ENCODE data around the gene PLXDC2.
"Not testable (repeated sequence)": the region's sequence is repeated elsewhere in the genome, so short reads cannot be mapped to it uniquely, and the experiment has no call there.

Gene PLXDC2

GRCh38 chr10:20114179-20114578 is 297.9 kb downstream of the PLXDC2 start:
- DNase-seq (ENCODE audit: low spot score), result no peak

GRCh38 chr10:20115894-20116293 is 299.7 kb downstream of the PLXDC2 start:
- DNase-seq (ENCODE audit: low spot score), result no peak

- no peak for DNase-seq (ENCODE audit: low spot score)
Measured at GRCh38 chr10:20117471-20117870, 301.2 kb downstream of the PLXDC2 start.

GRCh38 chr10:20118119-20118518 is 301.9 kb downstream of the PLXDC2 start:
- no peak for DNase-seq (ENCODE audit: low spot score)

- DNase-seq (ENCODE audit: low spot score), result no peak
Measured at GRCh38 chr10:20128811-20129210, 312.6 kb downstream of the PLXDC2 start.

- no peak for DNase-seq (ENCODE audit: low spot score)
Measured at GRCh38 chr10:20132816-20133215, 316.6 kb downstream of the PLXDC2 start.

- no peak for DNase-seq (ENCODE audit: low spot score)
Measured at GRCh38 chr10:20133669-20134189, 317.5 kb downstream of the PLXDC2 start.

- no peak for DNase-seq (ENCODE audit: low spot score)
Measured at GRCh38 chr10:20142311-20142710, 326.1 kb downstream of the PLXDC2 start.

GRCh38 chr10:20144268-20144667 is 328.0 kb downstream of the PLXDC2 start:
- no peak for DNase-seq (ENCODE audit: low spot score)

- no peak for DNase-seq (ENCODE audit: low spot score)
Measured at GRCh38 chr10:20146004-20146403, 329.8 kb downstream of the PLXDC2 start.

- no peak for DNase-seq (ENCODE audit: low spot score)
Measured at GRCh38 chr10:20147684-20148083, 331.5 kb downstream of the PLXDC2 start.

- DNase-seq (ENCODE audit: low spot score), result no peak
Measured at GRCh38 chr10:20156511-20156910, 340.3 kb downstream of the PLXDC2 start.

GRCh38 chr10:20157314-20157713 is 341.1 kb downstream of the PLXDC2 start:
- DNase-seq (ENCODE audit: low spot score), result no peak

- no peak for DNase-seq (ENCODE audit: low spot score)
Measured at GRCh38 chr10:20158086-20158485, 341.9 kb downstream of the PLXDC2 start.

- DNase-seq (ENCODE audit: low spot score), result no peak
Measured at GRCh38 chr10:20162123-20162522, 345.9 kb downstream of the PLXDC2 start.

GRCh38 chr10:20166096-20166675 is 350.0 kb downstream of the PLXDC2 start:
- no peak for DNase-seq (ENCODE audit: low spot score)

GRCh38 chr10:20170661-20171060 is 354.4 kb downstream of the PLXDC2 start:
- no peak for DNase-seq (ENCODE audit: low spot score)

- no peak for DNase-seq (ENCODE audit: low spot score)
Measured at GRCh38 chr10:20173046-20173445, 356.8 kb downstream of the PLXDC2 start.

- no peak for DNase-seq (ENCODE audit: low spot score)
Measured at GRCh38 chr10:20175719-20176118, 359.5 kb downstream of the PLXDC2 start.

- no peak for DNase-seq (ENCODE audit: low spot score)
Measured at GRCh38 chr10:20180766-20181165, 364.5 kb downstream of the PLXDC2 start.

GRCh38 chr10:20181434-20181833 is 365.2 kb downstream of the PLXDC2 start:
- DNase-seq (ENCODE audit: low spot score), result no peak

GRCh38 chr10:20185116-20185515 is 368.9 kb downstream of the PLXDC2 start:
- no peak for DNase-seq (ENCODE audit: low spot score)

GRCh38 chr10:20191392-20191791 is 375.2 kb downstream of the PLXDC2 start:
- DNase-seq (ENCODE audit: low spot score), result not testable (repeated sequence)

- DNase-seq (ENCODE audit: low spot score), result no peak
Measured at GRCh38 chr10:20195076-20195475, 378.8 kb downstream of the PLXDC2 start.

Data from CD4-positive, alpha-beta T cell treated with Interleukin-6 at 100 ng/mL for 8 hours (primary cell).